Caco-2 (cell line): Measurements from ENCODE around the gene ADRA1B. TPM values are rescaled to one million over a fixed set of nuclear protein-coding genes. Genes with fewer than 3 reads are reported as not detected.

Experiments
- BruUV-seq: library from RNA; stranded (reverse); fragments of 400-500 nt; replicated peaks from 2 replicates; lab custom pipeline; 2021; lab: Mats Ljungman, UMichigan
- CTCF ChIA-PET: fragments of 300-600 bp; sonication (Branson Sonifier 250); formaldehyde crosslinking; loops from one replicate; lab custom pipeline; 2022; ENCODE audit warnings: antibody characterized with exemption; lab: Charles Lee
- POLR2A ChIA-PET: fragments of 300-600 bp; sonication (Branson Sonifier 250); formaldehyde crosslinking; loops from one replicate; lab custom pipeline; 2022; ENCODE audit warnings: antibody characterized with exemption; lab: Charles Lee
- DNase-seq, 2 experiments: peaks; one replicate each; pipeline versions ENCODE4 v3.0.0 to v3.0.0-alpha.2; 2020 to 2022
- H3K27me3 ChIP-seq: replicated peaks from 2 replicates; pipeline ENCODE4 v1.6.0; 2011; ENCODE audit warnings: low read length; ENCODE audit not compliant: control insufficient read depth, insufficient read depth
- H3K36me3 ChIP-seq: 2 replicates; pipeline ENCODE4 v1.5.1; 2011; ENCODE audit warnings: low read length; ENCODE audit not compliant: control insufficient read depth, insufficient read depth
- H3K4me1 ChIP-seq: fragments of 250-450 bp; sonication (Bioruptor Pico); 2 replicates; pipeline ENCODE4 v1.5.1; 2020; ENCODE audit warnings: mild to moderate bottlenecking
- H3K4me3 ChIP-seq: 2 replicates; pipeline ENCODE4 v1.5.1; 2011; ENCODE audit warnings: low read depth, mild to moderate bottlenecking, control low read depth, low read length
- H3K9me3 ChIP-seq: fragments of 250-450 bp; sonication (Bioruptor Pico); 2 replicates; pipeline ENCODE4 v1.5.1; 2020; ENCODE audit warnings: mild to moderate bottlenecking, moderate library complexity
- H3K27ac Mint-ChIP-seq: one replicate; pipeline ENCODE4 v1.8.0; 2022; ENCODE audit warnings: mixed read lengths; ENCODE audit not compliant: unreplicated experiment
- H3K27me3 Mint-ChIP-seq: one replicate; pipeline ENCODE4 v1.8.0; 2022; ENCODE audit warnings: mixed read lengths; ENCODE audit not compliant: insufficient read depth, unreplicated experiment
- H3K36me3 Mint-ChIP-seq: one replicate; pipeline ENCODE4 v1.8.0; 2022; ENCODE audit warnings: mild to moderate bottlenecking, mixed read lengths; ENCODE audit not compliant: insufficient read depth, unreplicated experiment
- H3K4me1 Mint-ChIP-seq: one replicate; pipeline ENCODE4 v1.8.0; 2022; ENCODE audit warnings: low read depth, mixed read lengths; ENCODE audit not compliant: unreplicated experiment
- H3K4me3 Mint-ChIP-seq: one replicate; pipeline ENCODE4 v1.8.0; 2022; ENCODE audit warnings: mild to moderate bottlenecking, moderate library complexity, mixed read lengths; ENCODE audit not compliant: unreplicated experiment
- H3K9me3 Mint-ChIP-seq: one replicate; pipeline ENCODE4 v1.8.0; 2022; ENCODE audit warnings: mixed read lengths; ENCODE audit not compliant: unreplicated experiment
- CTCF ChIP-seq, 2 experiments: fragments of 200-600 bp in 1 of 2; IDR thresholded peaks; 1 replicate in 1 of 2; 2 replicates in 1 of 2; pipeline versions ENCODE4 v1.5.1 to v1.8.0; 2011 to 2022; ENCODE audit warnings: antibody characterized with exemption in 1 of 2, control low read depth in 1 of 2, inconsistent platforms in 1 of 2, low read depth in 1 of 2, low read length in 1 of 2, mild to moderate bottlenecking in 1 of 2, moderate library complexity in 1 of 2; ENCODE audit not compliant: insufficient read depth in 1 of 2, severe bottlenecking in 1 of 2, unreplicated experiment in 1 of 2
- intact Hi-C: fragments of 100-400 bp; cut with micrococcal nuclease; formaldehyde crosslinking; loops from one replicate; pipeline ENCODE4 v1.10.0; 2022; ENCODE audit not compliant: unreplicated experiment
- total RNA-seq: library from RNA; stranded (reverse); gene quantifications from 2 replicates; pipeline ENCODE4 v1.2.3, GENCODE V29; 2022

Gene ADRA1B
- total RNA-seq, 1 experiment from 2014 or later = not detected

DNA sequence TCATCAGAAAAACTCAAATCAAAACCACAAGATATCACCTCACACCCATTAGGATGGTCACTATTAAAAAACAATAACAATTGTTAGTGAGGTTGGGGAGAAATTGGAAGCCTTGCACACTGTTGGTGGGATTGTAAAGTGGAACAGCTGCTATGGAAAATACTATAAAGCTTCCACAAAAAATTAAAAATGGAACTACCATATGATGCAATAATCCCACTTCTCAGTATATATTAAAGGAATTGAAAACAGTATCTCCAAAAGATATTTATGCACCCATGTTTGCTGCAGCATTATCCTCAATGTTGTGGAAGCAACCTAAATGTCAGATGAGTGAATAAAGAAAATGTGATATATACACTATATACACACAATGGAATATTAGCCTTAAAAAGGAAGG is 14.5 kb upstream of the ADRA1B start:
- no peaks in the 10 kb centered on the region for H3K4me1 ChIP-seq
- no peaks in the 10 kb centered on the region; the same call in 1 of the 2 replicates for H3K27me3 ChIP-seq
- intact Hi-C loops = no loop called here
- ChIA-PET POLR2A (no interaction called here), CTCF (no interaction called here)
- Mint-ChIP-seq H3K27me3 (peaks cover 8% of the 10 kb centered on the region), H3K27ac (no peak overlapping the region), H3K4me3 (no peak overlapping the region), H3K4me1 (no peaks in the 10 kb centered on the region), H3K9me3 (no peaks in the 10 kb centered on the region), H3K36me3 (no peaks in the 10 kb centered on the region)
- H3K9me3 ChIP-seq = no peaks in the 10 kb centered on the region
- no peak for TF ChIP-seq CTCF (IDR thresholded peaks at IDR 0.05; ENCODE audit: insufficient read depth in 1 of 2, low read depth in 1 of 2, low read length in 1 of 2, severe bottlenecking in 1 of 2, unreplicated experiment in 1 of 2)
- no peaks in the 10 kb centered on the region for H3K36me3 ChIP-seq
- DNase-seq = no peak
- BruUV-seq = no TSS peak
- no peak overlapping the region for H3K4me3 ChIP-seq

GRCh38 chr5:159902444-159903121 is 13.7 kb upstream of the ADRA1B start:
- Histone ChIP-seq H3K9me3 (no peaks in the 10 kb centered on the region), H3K4me3 (no peak overlapping the region), H3K4me1 (no peaks in the 10 kb centered on the region), H3K36me3 (no peaks in the 10 kb centered on the region), H3K27me3 (no peaks in the 10 kb centered on the region; the same call in 1 of the 2 replicates)
- ChIA-PET CTCF (no interaction called here), POLR2A (no interaction called here)
- BruUV-seq = no TSS peak
- H3K4me3 Mint-ChIP-seq = no peak overlapping the region
- intact Hi-C loops = no loop called here
- H3K36me3 Mint-ChIP-seq = no peaks in the 10 kb centered on the region
- no peak overlapping the region for H3K27ac Mint-ChIP-seq
- peaks cover 8% of the 10 kb centered on the region for H3K27me3 Mint-ChIP-seq
- H3K9me3 Mint-ChIP-seq = no peaks in the 10 kb centered on the region
- DNase-seq = no peak
- TF ChIP-seq CTCF (IDR thresholded peaks at IDR 0.05; ENCODE audit: insufficient read depth in 1 of 2, low read depth in 1 of 2, low read length in 1 of 2, severe bottlenecking in 1 of 2, unreplicated experiment in 1 of 2) = no peak
- no peaks in the 10 kb centered on the region for H3K4me1 Mint-ChIP-seq

- no peaks in the 10 kb centered on the region for H3K4me1 ChIP-seq
- H3K9me3 Mint-ChIP-seq = no peaks in the 10 kb centered on the region
- intact Hi-C loops = no loop called here
- no peaks in the 10 kb centered on the region for H3K36me3 ChIP-seq
- CTCF ChIA-PET = no interaction called here
- H3K27me3 Mint-ChIP-seq = peaks cover 8% of the 10 kb centered on the region
- no peak overlapping the region for H3K27ac Mint-ChIP-seq
- no peak for DNase-seq
- no peaks in the 10 kb centered on the region for H3K36me3 Mint-ChIP-seq
- no peaks in the 10 kb centered on the region for H3K4me1 Mint-ChIP-seq
- no peak overlapping the region for H3K4me3 Mint-ChIP-seq
- no peak for TF ChIP-seq CTCF (IDR thresholded peaks at IDR 0.05; ENCODE audit: insufficient read depth in 1 of 2, low read depth in 1 of 2, low read length in 1 of 2, severe bottlenecking in 1 of 2, unreplicated experiment in 1 of 2)
- POLR2A ChIA-PET = no interaction called here
- H3K27me3 ChIP-seq = no peaks in the 10 kb centered on the region; the same call in none of the 2 replicates
- H3K4me3 ChIP-seq = no peak overlapping the region
- no TSS peak for BruUV-seq
- H3K9me3 ChIP-seq = no peaks in the 10 kb centered on the region
These were observed 13.2 kb upstream of the ADRA1B start for GRCh38 chr5:159903131-159903530.
